HCT116 (cell line): ENCODE measurements around the gene ZNF239. TPM values are rescaled to one million over a fixed set of nuclear protein-coding genes. Genes with fewer than 3 reads are reported as not detected.
"Not testable (repeated sequence)": the region's sequence is repeated elsewhere in the genome, so short reads cannot be mapped to it uniquely, and the experiment has no call there.

Experiments used
- ATAC-seq: fragments of 200-7000 bp; cut with Tn5 transposase; 2 replicates; pipeline ENCODE4 v1.9.1; 2020; ENCODE audit warnings: mild to moderate bottlenecking, moderate library complexity
- BruUV-seq: library from RNA; stranded (reverse); fragments of 400-500 nt; replicated peaks from 2 replicates; lab custom pipeline; 2021; lab: Mats Ljungman, UMichigan
- CTCF ChIA-PET: fragments of 300-600 bp; sonication (Branson Sonifier 250); formaldehyde crosslinking; loops from one replicate; lab custom pipeline; 2021; ENCODE audit warnings: antibody characterized with exemption; lab: Charles Lee
- POLR2A ChIA-PET: fragments of 300-600, 350-600 bp; sonication (Branson Sonifier 250); formaldehyde crosslinking; loops from one replicate; lab custom pipeline; 2021; ENCODE audit warnings: antibody characterized with exemption; lab: Charles Lee
- RAD21 ChIA-PET, 2 experiments: fragments of 300-600 bp; sonication (Branson Sonifier 250); formaldehyde crosslinking; loops; one replicate each; lab custom pipeline; 2023; ENCODE audit warnings: low total read pairs in 2 of 2; ENCODE audit not compliant: uncharacterized antibody in 2 of 2, unreplicated experiment in 2 of 2, low non-redundant PET in 1 of 2; lab: Charles Lee
- DNase-seq: peaks from one replicate; pipeline ENCODE4 v3.0.0-alpha.2; 2010; ENCODE audit warnings: low read depth, low spot score
- H2AFZ ChIP-seq: fragments of 200-600 bp; shearing (Covaris generic), sonication (generic); 2 replicates; pipeline ENCODE4 v1.6.1; 2017; ENCODE audit warnings: low read depth, mixed run types, mixed read lengths, antibody characterized with exemption, low read length; ENCODE audit not compliant: poor library complexity, severe bottlenecking
- H3K27ac ChIP-seq: 2 replicates; pipeline ENCODE4 v1.5.1; 2012; ENCODE audit warnings: low read depth, low read length
- H3K27me3 ChIP-seq: fragments of 200-600 bp; sonication (generic); 2 replicates; pipeline ENCODE4 v1.6.1; 2016; ENCODE audit warnings: mixed run types, low read length, mixed read lengths; ENCODE audit not compliant: insufficient read depth
- H3K36me3 ChIP-seq, 2 experiments: fragments of 200-500 bp in 1 of 2; fragments of 200-600 bp in 1 of 2; sonication (Bioruptor generic) in 1 of 2; sonication (generic) in 1 of 2; 2 replicates each; pipeline versions ENCODE4 v1.5.1 to v1.6.1; 2014 to 2016; ENCODE audit warnings: low read length in 2 of 2, inconsistent platforms in 1 of 2, mixed read lengths in 1 of 2, mixed run types in 1 of 2; ENCODE audit not compliant: insufficient read depth in 2 of 2, control insufficient read depth in 1 of 2
- H3K4me1 ChIP-seq, 2 experiments: fragments of 200-600 bp in 1 of 2; sonication (generic) in 1 of 2; 2 replicates each; pipeline versions ENCODE4 v1.5.1 to v1.6.1; 2012 to 2017; ENCODE audit warnings: low read length in 2 of 2, inconsistent platforms in 1 of 2, mild to moderate bottlenecking in 1 of 2, mixed read lengths in 1 of 2, mixed run types in 1 of 2, moderate library complexity in 1 of 2; ENCODE audit not compliant: insufficient read depth in 2 of 2, control insufficient read depth in 1 of 2
- H3K4me2 ChIP-seq: fragments of 200-600 bp; sonication (generic); 2 replicates; pipeline ENCODE4 v1.6.1; 2017; ENCODE audit warnings: mixed run types, low read length, mixed read lengths
- H3K4me3 ChIP-seq, 2 experiments: fragments of 200-600 bp in 1 of 2; sonication (generic) in 1 of 2; replicated peaks in 1 of 2; 2 replicates each; pipeline ENCODE4 v1.5.1; 2011 to 2016; ENCODE audit warnings: low read length in 2 of 2, control low read depth in 1 of 2, low read depth in 1 of 2, mild to moderate bottlenecking in 1 of 2, mixed read lengths in 1 of 2, mixed run types in 1 of 2
- H3K79me2 ChIP-seq: fragments of 200-600 bp; sonication (generic); 2 replicates; pipeline ENCODE4 v1.6.1; 2017; ENCODE audit warnings: mild to moderate bottlenecking, mixed run types, low read length, moderate library complexity, mixed read lengths; ENCODE audit not compliant: insufficient read depth
- H3K9ac ChIP-seq: fragments of 200-600 bp; sonication (generic); 2 replicates; pipeline ENCODE4 v1.6.1; 2016; ENCODE audit warnings: low read length, mixed read lengths
- H3K9me2 ChIP-seq: fragments of 200-600 bp; sonication (generic), shearing (Covaris generic); 2 replicates; pipeline ENCODE4 v1.6.1; 2017; ENCODE audit warnings: mixed run types, mild to moderate bottlenecking, moderate library complexity; ENCODE audit not compliant: insufficient read depth
- H3K9me3 ChIP-seq, 2 experiments: fragments of 200-500 bp in 1 of 2; fragments of 200-600 bp in 1 of 2; sonication (Bioruptor generic) in 1 of 2; sonication (generic) in 1 of 2; 2 replicates each; pipeline ENCODE4 v1.6.1; 2014 to 2017; ENCODE audit warnings: low read length in 2 of 2, mixed read lengths in 2 of 2, inconsistent platforms in 1 of 2, low read depth in 1 of 2, mild to moderate bottlenecking in 1 of 2, mixed run types in 1 of 2, moderate library complexity in 1 of 2; ENCODE audit not compliant: control insufficient read depth in 1 of 2, insufficient read depth in 1 of 2
- H4K20me1 ChIP-seq: fragments of 200-600 bp; sonication (generic), shearing (Covaris generic); 2 replicates; pipeline ENCODE4 v1.6.1; 2017; ENCODE audit warnings: mixed run types, mild to moderate bottlenecking, moderate library complexity; ENCODE audit not compliant: insufficient read depth
- EGR1 ChIP-seq: IDR thresholded peaks from 2 replicates; pipeline ENCODE4 v1.6.1; 2012; ENCODE audit warnings: low read depth
- ELF1 ChIP-seq: IDR thresholded peaks from 2 replicates; pipeline ENCODE4 v1.6.1; 2012; ENCODE audit warnings: low read depth, borderline replicate concordance
- EZH2phosphoT487 ChIP-seq: fragments of 200-600 bp; IDR thresholded peaks from 2 replicates; pipeline ENCODE4 v1.6.1; 2018; ENCODE audit warnings: antibody characterized with exemption, borderline replicate concordance
- FOSL1 ChIP-seq: IDR thresholded peaks from 2 replicates; pipeline ENCODE4 v1.6.1; 2012; ENCODE audit warnings: low read depth
- JUND ChIP-seq: IDR thresholded peaks from 2 replicates; pipeline ENCODE4 v1.6.1; 2012
- POLR2A ChIP-seq: IDR thresholded peaks from 2 replicates; pipeline ENCODE4 v1.7.0; 2011; ENCODE audit warnings: borderline replicate concordance; ENCODE audit not compliant: insufficient read depth, insufficient read length; ENCODE audit errors: extremely low read depth
- RAD21 ChIP-seq: IDR thresholded peaks from 2 replicates; pipeline ENCODE4 v1.6.1; 2012; ENCODE audit warnings: low read depth, mild to moderate bottlenecking
- SP1 ChIP-seq: IDR thresholded peaks from 2 replicates; pipeline ENCODE4 v1.6.1; 2012; ENCODE audit warnings: low read depth
- SRF ChIP-seq: IDR thresholded peaks from 2 replicates; pipeline ENCODE4 v1.6.1; 2012; ENCODE audit warnings: low read depth
- TCF7L2 ChIP-seq: IDR thresholded peaks from 2 replicates; pipeline ENCODE4 v1.7.0; 2011; ENCODE audit warnings: borderline replicate concordance, inconsistent platforms; ENCODE audit not compliant: insufficient read depth, insufficient read length; ENCODE audit errors: extremely low read depth
- ZFX ChIP-seq: fragments of 450-650 bp; IDR thresholded peaks from 2 replicates; pipeline ENCODE4 v1.6.1; 2017
- ZNF274 ChIP-seq: fragments of 200-500 bp; sonication (Bioruptor generic); IDR thresholded peaks from 2 replicates; pipeline ENCODE4 v1.6.1; 2014; ENCODE audit warnings: mild to moderate bottlenecking, low read depth, low read length, inconsistent platforms
- intact Hi-C: fragments of 100-400 bp; cut with micrococcal nuclease; formaldehyde crosslinking; loops from 2 replicates; pipeline ENCODE4 v1.10.0; 2022
- total RNA-seq: library from RNA; stranded (reverse); gene quantifications from one replicate; pipeline ENCODE4 v1.2.1, GENCODE V29; 2021; ENCODE audit not compliant: unreplicated experiment
- TF ChIP-seq, protein P1 (sequence below): IDR thresholded peaks from 2 replicates; pipeline ENCODE4 v1.6.1; 2012; ENCODE audit warnings: low read depth

ZNF239 gene
- total RNA-seq, 1 experiment from 2014 or later = 4.4 TPM

DNA sequence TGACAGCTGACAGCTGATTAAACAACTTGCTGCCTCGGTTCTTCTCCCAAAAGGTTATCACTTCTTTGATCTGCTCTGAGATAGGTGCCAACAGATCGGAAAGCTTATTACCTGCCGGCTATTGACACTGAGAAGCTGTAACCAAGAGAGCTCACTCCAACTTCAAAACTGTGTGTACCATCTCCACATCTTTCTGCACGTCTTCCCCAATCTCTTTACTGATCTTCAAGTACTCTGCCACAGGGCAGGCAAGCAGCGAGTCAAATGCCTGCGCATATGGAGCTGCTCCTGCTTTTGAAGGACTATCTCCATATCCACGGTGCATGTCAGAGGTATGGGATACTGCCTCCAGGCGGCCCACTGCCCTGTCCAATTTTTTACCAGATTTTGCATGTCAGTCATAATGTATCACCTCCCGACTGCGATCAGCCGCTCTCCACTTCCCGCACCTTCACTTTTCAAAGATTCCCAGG is 31.5 kb upstream of the ZNF239 start:
- Histone ChIP-seq H3K4me1 (peaks cover 2 to 11% of the 10 kb centered on the region in 2 experiments; a peak in 2 of 4 replicates), H3K79me2 (no peaks in the 10 kb centered on the region), H2AFZ (peak overlapping the region; percentile 19), H3K4me3 (peak overlapping the region in 1 of 2 experiments; percentile 65; a peak in 3 of 4 replicates), H4K20me1 (no peaks in the 10 kb centered on the region), H3K9ac (no peak overlapping the region), H3K36me3 (no peaks in the 10 kb centered on the region; a peak in 2 of 4 replicates)
- intact Hi-C loops = no loop called here
- POLR2A ChIA-PET = no interaction called here
- BruUV-seq = no TSS peak
- TF ChIP-seq ZNF274 = no peak
- no peak for TF ChIP-seq SP1
- no peak for TF ChIP-seq EGR1
- TF ChIP-seq EZH2phosphoT487 = no peak
- no peak for TF ChIP-seq ZFX
- no peak for TF ChIP-seq JUND
- no peak for TF ChIP-seq ELF1
- TF ChIP-seq FOSL1 = no peak
- TF ChIP-seq, protein P1, sequence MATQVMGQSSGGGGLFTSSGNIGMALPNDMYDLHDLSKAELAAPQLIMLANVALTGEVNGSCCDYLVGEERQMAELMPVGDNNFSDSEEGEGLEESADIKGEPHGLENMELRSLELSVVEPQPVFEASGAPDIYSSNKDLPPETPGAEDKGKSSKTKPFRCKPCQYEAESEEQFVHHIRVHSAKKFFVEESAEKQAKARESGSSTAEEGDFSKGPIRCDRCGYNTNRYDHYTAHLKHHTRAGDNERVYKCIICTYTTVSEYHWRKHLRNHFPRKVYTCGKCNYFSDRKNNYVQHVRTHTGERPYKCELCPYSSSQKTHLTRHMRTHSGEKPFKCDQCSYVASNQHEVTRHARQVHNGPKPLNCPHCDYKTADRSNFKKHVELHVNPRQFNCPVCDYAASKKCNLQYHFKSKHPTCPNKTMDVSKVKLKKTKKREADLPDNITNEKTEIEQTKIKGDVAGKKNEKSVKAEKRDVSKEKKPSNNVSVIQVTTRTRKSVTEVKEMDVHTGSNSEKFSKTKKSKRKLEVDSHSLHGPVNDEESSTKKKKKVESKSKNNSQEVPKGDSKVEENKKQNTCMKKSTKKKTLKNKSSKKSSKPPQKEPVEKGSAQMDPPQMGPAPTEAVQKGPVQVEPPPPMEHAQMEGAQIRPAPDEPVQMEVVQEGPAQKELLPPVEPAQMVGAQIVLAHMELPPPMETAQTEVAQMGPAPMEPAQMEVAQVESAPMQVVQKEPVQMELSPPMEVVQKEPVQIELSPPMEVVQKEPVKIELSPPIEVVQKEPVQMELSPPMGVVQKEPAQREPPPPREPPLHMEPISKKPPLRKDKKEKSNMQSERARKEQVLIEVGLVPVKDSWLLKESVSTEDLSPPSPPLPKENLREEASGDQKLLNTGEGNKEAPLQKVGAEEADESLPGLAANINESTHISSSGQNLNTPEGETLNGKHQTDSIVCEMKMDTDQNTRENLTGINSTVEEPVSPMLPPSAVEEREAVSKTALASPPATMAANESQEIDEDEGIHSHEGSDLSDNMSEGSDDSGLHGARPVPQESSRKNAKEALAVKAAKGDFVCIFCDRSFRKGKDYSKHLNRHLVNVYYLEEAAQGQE = no peak
- TF ChIP-seq RAD21 = no peak
- no peak for TF ChIP-seq SRF
- no peak for TF ChIP-seq POLR2A
- no peak for TF ChIP-seq TCF7L2
- TF ChIP-seq, all 23 proteins: peak for 0
- H3K27me3 ChIP-seq = no peaks in the 10 kb centered on the region
- DNase-seq (no peak), ATAC-seq (peak; percentile 54)
- H3K27ac ChIP-seq = no peak overlapping the region
- CTCF ChIA-PET = no interaction called here
- H3K9me3 ChIP-seq = no peaks in the 10 kb centered on the region
- H3K9me2 ChIP-seq = no peaks in the 10 kb centered on the region
- peak overlapping the region; percentile 90 for H3K4me2 ChIP-seq
- RAD21 ChIA-PET = interaction anchor here in 1 of 2 experiments (0.6 kb wide), 1 partner anchor 157 kb away, joined by 3 read pairs; no protein-coding TSS in a partner anchor

DNA sequence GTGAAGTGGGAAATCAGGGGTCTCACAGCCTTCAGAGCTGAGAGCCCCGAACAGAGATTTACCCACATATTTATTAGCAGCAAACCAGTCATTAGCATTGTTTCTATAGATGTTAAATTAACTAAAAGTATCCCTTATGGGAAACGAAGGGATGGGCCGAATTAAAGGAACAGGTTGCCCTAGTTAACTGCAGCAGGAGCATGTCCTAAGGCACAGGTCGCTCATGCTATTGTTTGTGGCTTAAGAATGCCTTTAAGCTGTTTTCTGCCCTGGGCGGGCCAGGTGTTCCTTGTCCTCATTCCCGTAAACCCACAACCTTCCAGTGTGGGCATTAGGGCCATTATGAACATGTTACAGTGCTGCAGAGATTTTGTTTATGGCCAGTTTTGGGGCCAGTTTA is 27.2 kb upstream of the ZNF239 start:
- CTCF ChIA-PET = not testable (repeated sequence)

More for the DNA sequence above, 27.2 kb upstream of the ZNF239 start:
- H3K27ac ChIP-seq, DNase-seq, ATAC-seq, H3K79me2 ChIP-seq, RAD21 ChIA-PET, H3K4me2 ChIP-seq, H3K4me3 ChIP-seq, BruUV-seq, H3K27me3 ChIP-seq, POLR2A ChIA-PET, H3K9ac ChIP-seq, H2AFZ ChIP-seq, H3K36me3 ChIP-seq, H3K9me3 ChIP-seq, H3K9me2 ChIP-seq, H4K20me1 ChIP-seq, intact Hi-C loops, H3K4me1 ChIP-seq: not testable (repeated sequence)
